Measurements from ENCODE around the gene QRSL1.

GRCh38 chr6:106613590-106613989 is 15.8 kb upstream of the QRSL1 start:
- no peak for TF ChIP-seq JUNB (CRISPR knock-in tag; conservative IDR thresholded peaks at IDR 0.05)
- TF ChIP-seq FOXA3 (CRISPR knock-in tag; conservative IDR thresholded peaks at IDR 0.05 in 1 of 2, IDR thresholded peaks at IDR 0.05 in 1 of 2), result no peak
- TF ChIP-seq SIX5 (IDR thresholded peaks at IDR 0.05; ENCODE audit: borderline replicate concordance in 1 of 2, insufficient read depth in 1 of 2, low read depth in 1 of 2, low read length in 2 of 2), result no peak
- no peak for TF ChIP-seq SIRT6 (IDR thresholded peaks at IDR 0.05; ENCODE audit: low read depth, low read length)
- TF ChIP-seq, protein P1, sequence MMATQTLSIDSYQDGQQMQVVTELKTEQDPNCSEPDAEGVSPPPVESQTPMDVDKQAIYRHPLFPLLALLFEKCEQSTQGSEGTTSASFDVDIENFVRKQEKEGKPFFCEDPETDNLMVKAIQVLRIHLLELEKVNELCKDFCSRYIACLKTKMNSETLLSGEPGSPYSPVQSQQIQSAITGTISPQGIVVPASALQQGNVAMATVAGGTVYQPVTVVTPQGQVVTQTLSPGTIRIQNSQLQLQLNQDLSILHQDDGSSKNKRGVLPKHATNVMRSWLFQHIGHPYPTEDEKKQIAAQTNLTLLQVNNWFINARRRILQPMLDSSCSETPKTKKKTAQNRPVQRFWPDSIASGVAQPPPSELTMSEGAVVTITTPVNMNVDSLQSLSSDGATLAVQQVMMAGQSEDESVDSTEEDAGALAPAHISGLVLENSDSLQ (IDR thresholded peaks at IDR 0.05), result no peak

Data from K562 (cell line).